K562 (cell line): Measurements from ENCODE around the gene PALLD. TPM values are rescaled to one million over a fixed set of nuclear protein-coding genes. Genes with fewer than 3 reads are reported as not detected.

Experiments
- ATAC-seq: fragments of 200-7000 bp; cut with Tn5 transposase; 3 replicates; pipeline ENCODE4 v1.9.1; 2020; ENCODE audit warnings: moderate library complexity
- BruUV-seq: library from RNA; stranded (reverse); fragments of 400-500 nt; replicated peaks from 2 replicates; lab custom pipeline; 2021; lab: Mats Ljungman, UMichigan
- CTCF ChIA-PET: fragments of 300-600 bp; formaldehyde crosslinking; extraction: SDS; loops from one replicate; lab custom pipeline; 2021; ENCODE audit warnings: low intra/inter-chr PET ratio; lab: Yijun Ruan, JAX
- POLR2A ChIA-PET: fragments of 300-600, 350-650 bp; sonication (Branson Sonifier 250); formaldehyde crosslinking; extraction: SDS; loops from one replicate; lab custom pipeline; 2021; ENCODE audit warnings: antibody characterized with exemption, inconsistent platforms; lab: Yijun Ruan, JAX
- DNase-seq, 4 experiments: peaks; one replicate each; pipeline versions ENCODE4 v3.0.0 to v3.0.0-alpha.2; 2011 to 2018; ENCODE audit warnings: low spot score in 3 of 4, mixed read lengths in 3 of 4; ENCODE audit errors: extremely low read depth in 1 of 4
- FAIRE-seq: peaks from 2 replicates; lab custom pipeline; 2011; peaks lifted over from hg19 to GRCh38; lab: Jason Lieb, UNC
- H2AFZ ChIP-seq: 2 replicates; pipeline ENCODE4 v1.6.0; 2011; ENCODE audit warnings: low read depth, low read length, control low read depth, inconsistent platforms
- H3K27ac ChIP-seq: fragments of 200-600 bp; 3 replicates; pipeline ENCODE4 v1.8.0; 2011; ENCODE audit warnings: low read depth, mild to moderate bottlenecking, control low read depth, inconsistent platforms, low read length, moderate library complexity, mixed read lengths; ENCODE audit errors: extremely low read depth
- H3K27me3 ChIP-seq, 2 experiments: fragments of 300-600 bp in 1 of 2; 2 replicates in 1 of 2; 3 replicates in 1 of 2; pipeline versions ENCODE4 v1.6.0 to v1.8.0; 2011; ENCODE audit warnings: inconsistent platforms in 2 of 2, low read length in 2 of 2, mild to moderate bottlenecking in 1 of 2, mixed read lengths in 1 of 2, moderate library complexity in 1 of 2; ENCODE audit not compliant: control insufficient read depth in 2 of 2, insufficient read depth in 2 of 2
- H3K36me3 ChIP-seq: fragments of 300-600 bp; 3 replicates; pipeline ENCODE4 v1.8.0; 2011; ENCODE audit warnings: mild to moderate bottlenecking, low read length, inconsistent platforms; ENCODE audit not compliant: control insufficient read depth, insufficient read depth
- H3K4me1 ChIP-seq, 2 experiments: fragments of 200-600 bp in 1 of 2; replicated peaks in 1 of 2; 2 replicates in 1 of 2; 3 replicates in 1 of 2; pipeline versions ENCODE4 v1.5.1 to v1.8.0; 2011; ENCODE audit warnings: inconsistent platforms in 2 of 2, low read length in 2 of 2, mild to moderate bottlenecking in 1 of 2, mixed read lengths in 1 of 2, moderate library complexity in 1 of 2; ENCODE audit not compliant: control insufficient read depth in 2 of 2, insufficient read depth in 2 of 2
- H3K4me2 ChIP-seq: 2 replicates; pipeline ENCODE4 v1.6.1; 2011; ENCODE audit warnings: low read length, control low read depth, inconsistent platforms, mixed read lengths; ENCODE audit not compliant: insufficient read depth
- H3K4me3 ChIP-seq: fragments of 200-600 bp; sonication (generic), shearing (Covaris generic); 2 replicates; pipeline ENCODE4 v1.5.1; 2016; ENCODE audit warnings: control low read depth, inconsistent platforms
- H3K79me2 ChIP-seq: fragments of 200-600 bp; 3 replicates; pipeline ENCODE4 v1.8.0; 2011; ENCODE audit warnings: low read length, inconsistent platforms; ENCODE audit not compliant: control insufficient read depth, insufficient read depth
- H3K9ac ChIP-seq, 2 experiments: 2 replicates each; pipeline versions ENCODE4 v1.6.0 to v1.6.1; 2011; ENCODE audit warnings: low read depth in 2 of 2, low read length in 2 of 2, control low read depth in 1 of 2, inconsistent platforms in 1 of 2, mild to moderate bottlenecking in 1 of 2, mixed read lengths in 1 of 2; ENCODE audit not compliant: insufficient read depth in 1 of 2
- H3K9me1 ChIP-seq: one replicate; pipeline ENCODE4 v1.6.0; 2011; ENCODE audit warnings: inconsistent platforms, mild to moderate bottlenecking, low read length, moderate library complexity; ENCODE audit not compliant: control insufficient read depth, insufficient read depth
- H3K9me3 ChIP-seq: replicated peaks from 2 replicates; pipeline ENCODE4 v1.5.1; 2011; ENCODE audit warnings: low read depth, low read length, inconsistent platforms; ENCODE audit not compliant: control insufficient read depth, insufficient read depth
- H4K20me1 ChIP-seq: replicated peaks from 2 replicates; pipeline ENCODE4 v1.6.1; 2011; ENCODE audit warnings: low read length, inconsistent platforms, mixed read lengths; ENCODE audit not compliant: control insufficient read depth, insufficient read depth
- GATAD2B ChIP-seq: fragments of 450-650 bp; IDR thresholded peaks from 2 replicates; pipeline ENCODE4 v1.6.1; 2017; ENCODE audit warnings: mild to moderate bottlenecking, borderline replicate concordance
- KAT8 ChIP-seq: fragments of 450-650 bp; IDR thresholded peaks from 2 replicates; pipeline ENCODE4 v1.6.1; 2016; ENCODE audit warnings: low read depth, mild to moderate bottlenecking
- KLF1 ChIP-seq: fragments of 450-650 bp; IDR thresholded peaks from 2 replicates; pipeline ENCODE4 v1.6.1; 2016; ENCODE audit warnings: missing genetic modification characterization, missing compliant biosample characterization
- LCOR ChIP-seq: sonication (generic); formaldehyde crosslinking; IDR thresholded peaks from 2 replicates; pipeline ENCODE4 v1.8.0; 2022; ENCODE audit warnings: mild to moderate bottlenecking, missing genetic modification reagents
- NCOA6 ChIP-seq: fragments of 450-650 bp; IDR thresholded peaks from 2 replicates; pipeline ENCODE4 v1.6.1; 2017; ENCODE audit warnings: mild to moderate bottlenecking
- NFXL1 ChIP-seq: fragments of 450-650 bp; formaldehyde crosslinking; IDR thresholded peaks from 2 replicates; pipeline ENCODE4 v1.4.0; 2021; ENCODE audit warnings: mild to moderate bottlenecking
- POLR2B ChIP-seq: fragments of 450-650 bp; IDR thresholded peaks from 2 replicates; pipeline ENCODE4 v1.6.1; 2018; ENCODE audit warnings: low read depth; ENCODE audit not compliant: partially characterized antibody
- SIN3B ChIP-seq: fragments of 450-650 bp; IDR thresholded peaks from 2 replicates; pipeline ENCODE4 v1.6.1; 2017; ENCODE audit warnings: low read depth, mild to moderate bottlenecking, moderate library complexity
- SIX5 ChIP-seq, 2 experiments: IDR thresholded peaks; 2 replicates each; pipeline ENCODE4 v1.6.1; 2011; ENCODE audit warnings: low read length in 2 of 2, borderline replicate concordance in 1 of 2, low read depth in 1 of 2, mild to moderate bottlenecking in 1 of 2, moderate library complexity in 1 of 2; ENCODE audit not compliant: insufficient read depth in 1 of 2
- SRSF9 ChIP-seq: fragments of 200-400 bp; formaldehyde crosslinking; IDR thresholded peaks from 2 replicates; pipeline ENCODE4 v1.6.1; 2017; ENCODE audit warnings: low read depth, low read length, borderline replicate concordance
- TAF7 ChIP-seq: fragments of 450-650 bp; IDR thresholded peaks from 2 replicates; pipeline ENCODE4 v1.6.1; 2016; ENCODE audit warnings: missing genetic modification characterization, missing compliant biosample characterization
- ZNF140 ChIP-seq: fragments of 250-450 bp; sonication (Bioruptor Pico); IDR thresholded peaks from 2 replicates; pipeline ENCODE4 v1.8.0; 2021; ENCODE audit warnings: moderate library complexity, mild to moderate bottlenecking, inconsistent platforms
- in situ Hi-C: fragments of 300-500 bp; cut with MboI; formaldehyde crosslinking; loops from 4 replicates; pipeline ENCODE4 v1.15.0; 2018; ENCODE audit warnings: inconsistent platforms, mixed read lengths
- intact Hi-C: fragments of 100-400 bp; cut with micrococcal nuclease; formaldehyde crosslinking; loops from 2 replicates; pipeline ENCODE4 v1.14.2; 2022
- polyA plus RNA-seq, 8 experiments: library from polyadenylated mRNA; depleted of rRNA in 4 of 8; stranded (reverse) in 5 of 8; unstranded in 3 of 8; fragments of >200 nt; fragmentation: Nextera tagmentation in 2 of 8; fragmentation: Illumina TruSeq in 1 of 8; extraction: Ambion mirVana in 2 of 8; extraction: Trizol in 1 of 8; gene quantifications; 2 replicates each; pipeline versions ENCODE4 v1.2.1 to v1.2.3, GENCODE V29; 2011 to 2014; ENCODE audit warnings: inconsistent platforms in 1 of 8, missing spikeins in 1 of 8
- total RNA-seq, 7 experiments: library from RNA; depleted of rRNA in 6 of 7; stranded (reverse); fragments of >200 nt in 6 of 7; fragmentation: Illumina TruSeq in 2 of 7; extraction: Trizol in 2 of 7; gene quantifications; 2 replicates each; pipeline versions ENCODE4 v1.2.1 to v1.2.3, GENCODE V29; 2011 to 2021; ENCODE audit warnings: low replicate concordance in 1 of 7
- TF ChIP-seq, protein P1 (sequence below), 2 experiments: IDR thresholded peaks; 2 replicates each; pipeline ENCODE4 v1.6.1; 2011; ENCODE audit warnings: borderline replicate concordance in 1 of 2, control low read depth in 1 of 2, low read depth in 1 of 2, low read length in 1 of 2, mild to moderate bottlenecking in 1 of 2, mixed read lengths in 1 of 2, moderate library complexity in 1 of 2; ENCODE audit not compliant: insufficient read depth in 1 of 2, insufficient read length in 1 of 2, poor library complexity in 1 of 2, severe bottlenecking in 1 of 2; ENCODE audit errors: extremely low read depth in 1 of 2
- TF ChIP-seq, protein P2 (sequence below): fragments of 250-450 bp; sonication (Bioruptor Pico); IDR thresholded peaks from 2 replicates; pipeline ENCODE4 v1.4.0; 2020; ENCODE audit warnings: mild to moderate bottlenecking, moderate library complexity
- TF ChIP-seq, protein P3 (sequence below), 2 experiments: fragments of 450-650 bp in 1 of 2; IDR thresholded peaks; 2 replicates each; pipeline ENCODE4 v1.6.1; 2011 to 2017; ENCODE audit warnings: low read depth in 2 of 2, antibody characterized with exemption in 1 of 2, borderline replicate concordance in 1 of 2, low read length in 1 of 2, mild to moderate bottlenecking in 1 of 2, mixed read lengths in 1 of 2; ENCODE audit not compliant: control insufficient read depth in 1 of 2

The PALLD gene
- total and polyA plus RNA-seq, 9 of the 15 experiments (the other 6 are each of a cell fraction or from before 2014, with no cell fraction given) = 0.01 to 0.35 (median 0.06) TPM; not detected in 3

DNA sequence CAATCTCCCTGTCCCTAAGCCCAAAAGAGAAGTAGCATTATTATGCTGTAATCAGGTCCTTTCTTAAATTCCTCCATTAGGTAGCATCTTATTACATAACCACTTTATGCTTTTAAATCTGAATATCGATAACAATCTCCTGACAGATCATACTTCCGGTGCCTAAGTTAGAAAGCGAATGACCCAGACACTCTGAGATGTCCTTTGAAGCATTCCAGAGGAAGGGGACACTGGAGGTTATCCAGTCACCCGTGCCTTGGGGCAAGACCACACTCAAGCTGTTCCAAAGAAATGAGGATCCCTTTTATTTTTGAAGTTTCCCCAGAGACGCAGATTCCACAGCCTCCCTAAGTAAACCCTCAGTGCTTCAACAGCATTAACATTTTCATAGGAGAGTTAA lies 125.7 kb downstream of the PALLD start (continued):
- TF ChIP-seq ZNF140 = no peak
- no peak for TF ChIP-seq TAF7
- no peak for TF ChIP-seq GATAD2B
- TF ChIP-seq LCOR = no peak
- TF ChIP-seq NCOA6 = no peak
- no peak for TF ChIP-seq NFXL1 (CRISPR knock-in tag)
- TF ChIP-seq, protein P1, sequence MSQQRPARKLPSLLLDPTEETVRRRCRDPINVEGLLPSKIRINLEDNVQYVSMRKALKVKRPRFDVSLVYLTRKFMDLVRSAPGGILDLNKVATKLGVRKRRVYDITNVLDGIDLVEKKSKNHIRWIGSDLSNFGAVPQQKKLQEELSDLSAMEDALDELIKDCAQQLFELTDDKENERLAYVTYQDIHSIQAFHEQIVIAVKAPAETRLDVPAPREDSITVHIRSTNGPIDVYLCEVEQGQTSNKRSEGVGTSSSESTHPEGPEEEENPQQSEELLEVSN (IDR thresholded peaks at IDR 0.05; ENCODE audit: borderline replicate concordance in 1 of 2, extremely low read depth in 1 of 2, insufficient read depth in 1 of 2, insufficient read length in 1 of 2, low read depth in 1 of 2, low read length in 1 of 2, poor library complexity in 1 of 2, severe bottlenecking in 1 of 2) = no peak
- TF ChIP-seq KLF1 (tag) = no peak
- no peak for TF ChIP-seq POLR2B
- TF ChIP-seq KAT8 = no peak

DNA sequence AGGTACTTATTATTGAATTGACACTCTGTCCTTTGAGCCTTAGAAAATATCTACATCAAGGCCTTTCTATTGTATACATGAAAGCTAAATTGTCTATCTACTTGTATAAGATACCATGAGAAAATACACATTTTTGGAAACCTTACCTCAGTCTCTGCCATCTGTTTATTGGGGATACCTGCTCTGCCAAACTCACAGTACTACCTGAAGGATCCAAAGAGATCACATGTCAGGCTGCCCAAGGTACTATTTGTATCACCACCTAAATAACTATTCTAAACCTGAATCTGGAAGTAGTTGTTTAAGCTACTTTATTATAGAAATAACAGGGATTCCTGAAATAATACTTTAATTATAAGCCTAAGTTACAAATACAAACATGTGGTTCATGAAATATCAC lies 126.2 kb downstream of the PALLD start:
- no TSS peak for BruUV-seq
- POLR2A ChIA-PET = no interaction called here
- Histone ChIP-seq H3K4me3 (no peak overlapping the region), H3K36me3 (no peaks in the 10 kb centered on the region), H3K4me1 (no peaks in the 10 kb centered on the region), H4K20me1 (no peaks in the 10 kb centered on the region), H3K9me1 (no peaks in the 10 kb centered on the region), H3K4me2 (no peak overlapping the region), H3K27ac (no peak overlapping the region), H2AFZ (no peak overlapping the region), H3K9me3 (no peaks in the 10 kb centered on the region), H3K79me2 (no peaks in the 10 kb centered on the region), H3K27me3 (no peaks in the 10 kb centered on the region; a peak in 1 of 5 replicates), H3K9ac (no peak overlapping the region)
- CTCF ChIA-PET = no interaction called here
- no peak for DNase-seq
- ATAC-seq = no peak
- intact Hi-C loops (no loop called here), in situ Hi-C loops (no loop called here)
- FAIRE-seq = no peak
- TF ChIP-seq SIX5 (IDR thresholded peaks at IDR 0.05; ENCODE audit: borderline replicate concordance in 1 of 2, insufficient read depth in 1 of 2, low read depth in 1 of 2, low read length in 2 of 2) (no peak), SIN3B (no peak), SRSF9 (no peak)
- TF ChIP-seq, protein P2, sequence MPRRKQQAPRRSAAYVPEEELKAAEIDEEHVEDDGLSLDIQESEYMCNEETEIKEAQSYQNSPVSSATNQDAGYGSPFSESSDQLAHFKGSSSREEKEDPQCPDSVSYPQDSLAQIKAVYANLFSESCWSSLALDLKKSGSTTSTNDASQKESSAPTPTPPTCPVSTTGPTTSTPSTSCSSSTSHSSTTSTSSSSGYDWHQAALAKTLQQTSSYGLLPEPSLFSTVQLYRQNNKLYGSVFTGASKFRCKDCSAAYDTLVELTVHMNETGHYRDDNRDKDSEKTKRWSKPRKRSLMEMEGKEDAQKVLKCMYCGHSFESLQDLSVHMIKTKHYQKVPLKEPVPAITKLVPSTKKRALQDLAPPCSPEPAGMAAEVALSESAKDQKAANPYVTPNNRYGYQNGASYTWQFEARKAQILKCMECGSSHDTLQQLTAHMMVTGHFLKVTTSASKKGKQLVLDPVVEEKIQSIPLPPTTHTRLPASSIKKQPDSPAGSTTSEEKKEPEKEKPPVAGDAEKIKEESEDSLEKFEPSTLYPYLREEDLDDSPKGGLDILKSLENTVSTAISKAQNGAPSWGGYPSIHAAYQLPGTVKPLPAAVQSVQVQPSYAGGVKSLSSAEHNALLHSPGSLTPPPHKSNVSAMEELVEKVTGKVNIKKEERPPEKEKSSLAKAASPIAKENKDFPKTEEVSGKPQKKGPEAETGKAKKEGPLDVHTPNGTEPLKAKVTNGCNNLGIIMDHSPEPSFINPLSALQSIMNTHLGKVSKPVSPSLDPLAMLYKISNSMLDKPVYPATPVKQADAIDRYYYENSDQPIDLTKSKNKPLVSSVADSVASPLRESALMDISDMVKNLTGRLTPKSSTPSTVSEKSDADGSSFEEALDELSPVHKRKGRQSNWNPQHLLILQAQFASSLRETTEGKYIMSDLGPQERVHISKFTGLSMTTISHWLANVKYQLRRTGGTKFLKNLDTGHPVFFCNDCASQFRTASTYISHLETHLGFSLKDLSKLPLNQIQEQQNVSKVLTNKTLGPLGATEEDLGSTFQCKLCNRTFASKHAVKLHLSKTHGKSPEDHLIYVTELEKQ (CRISPR knock-in tag) = no peak
- TF ChIP-seq, protein P3, sequence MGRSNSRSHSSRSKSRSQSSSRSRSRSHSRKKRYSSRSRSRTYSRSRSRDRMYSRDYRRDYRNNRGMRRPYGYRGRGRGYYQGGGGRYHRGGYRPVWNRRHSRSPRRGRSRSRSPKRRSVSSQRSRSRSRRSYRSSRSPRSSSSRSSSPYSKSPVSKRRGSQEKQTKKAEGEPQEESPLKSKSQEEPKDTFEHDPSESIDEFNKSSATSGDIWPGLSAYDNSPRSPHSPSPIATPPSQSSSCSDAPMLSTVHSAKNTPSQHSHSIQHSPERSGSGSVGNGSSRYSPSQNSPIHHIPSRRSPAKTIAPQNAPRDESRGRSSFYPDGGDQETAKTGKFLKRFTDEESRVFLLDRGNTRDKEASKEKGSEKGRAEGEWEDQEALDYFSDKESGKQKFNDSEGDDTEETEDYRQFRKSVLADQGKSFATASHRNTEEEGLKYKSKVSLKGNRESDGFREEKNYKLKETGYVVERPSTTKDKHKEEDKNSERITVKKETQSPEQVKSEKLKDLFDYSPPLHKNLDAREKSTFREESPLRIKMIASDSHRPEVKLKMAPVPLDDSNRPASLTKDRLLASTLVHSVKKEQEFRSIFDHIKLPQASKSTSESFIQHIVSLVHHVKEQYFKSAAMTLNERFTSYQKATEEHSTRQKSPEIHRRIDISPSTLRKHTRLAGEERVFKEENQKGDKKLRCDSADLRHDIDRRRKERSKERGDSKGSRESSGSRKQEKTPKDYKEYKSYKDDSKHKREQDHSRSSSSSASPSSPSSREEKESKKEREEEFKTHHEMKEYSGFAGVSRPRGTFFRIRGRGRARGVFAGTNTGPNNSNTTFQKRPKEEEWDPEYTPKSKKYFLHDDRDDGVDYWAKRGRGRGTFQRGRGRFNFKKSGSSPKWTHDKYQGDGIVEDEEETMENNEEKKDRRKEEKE (IDR thresholded peaks at IDR 0.05; ENCODE audit: borderline replicate concordance in 1 of 2, control insufficient read depth in 1 of 2, low read depth in 2 of 2, low read length in 1 of 2) = no peak
